SK-N-SH treated with all-trans-retinoic acid at 6 μM for 48 hours (cell line): Measurements from ENCODE around the gene ANKIB1.

Experiments
- BACH2 ChIP-seq: fragments of 250-450 bp; sonication (Bioruptor Pico); IDR thresholded peaks from 2 replicates; pipeline ENCODE4 v1.9.0; 2021; ENCODE audit warnings: mild to moderate bottlenecking, borderline replicate concordance
- CREB5 ChIP-seq: fragments of 250-450 bp; sonication (Bioruptor Pico); IDR thresholded peaks from 2 replicates; pipeline ENCODE4 v1.5.1; 2020; ENCODE audit warnings: low read depth, mild to moderate bottlenecking, moderate library complexity
- ISL1 ChIP-seq: fragments of 250-450 bp; sonication (Bioruptor Pico); IDR thresholded peaks from 2 replicates; pipeline ENCODE4 v2.1.2; 2022; ENCODE audit warnings: mild to moderate bottlenecking, moderate library complexity
- POU6F1 ChIP-seq: fragments of 250-450 bp; sonication (Bioruptor Pico); IDR thresholded peaks from 2 replicates; pipeline ENCODE4 v1.8.0; 2021; ENCODE audit warnings: low read depth, mild to moderate bottlenecking, moderate library complexity, borderline replicate concordance
- RARB ChIP-seq: fragments of 250-450 bp; sonication (Bioruptor Pico); IDR thresholded peaks from 2 replicates; pipeline ENCODE4 v1.8.0; 2021; ENCODE audit warnings: mild to moderate bottlenecking, moderate library complexity
- SNAI2 ChIP-seq: fragments of 250-450 bp; sonication (Bioruptor Pico); IDR thresholded peaks from 2 replicates; pipeline ENCODE4 v1.5.0; 2020; ENCODE audit warnings: mild to moderate bottlenecking, moderate library complexity
- ZFP3 ChIP-seq: fragments of 250-450 bp; sonication (Bioruptor Pico); IDR thresholded peaks from 2 replicates; pipeline ENCODE4 v1.5.0; 2020; ENCODE audit warnings: mild to moderate bottlenecking, moderate library complexity

DNA sequence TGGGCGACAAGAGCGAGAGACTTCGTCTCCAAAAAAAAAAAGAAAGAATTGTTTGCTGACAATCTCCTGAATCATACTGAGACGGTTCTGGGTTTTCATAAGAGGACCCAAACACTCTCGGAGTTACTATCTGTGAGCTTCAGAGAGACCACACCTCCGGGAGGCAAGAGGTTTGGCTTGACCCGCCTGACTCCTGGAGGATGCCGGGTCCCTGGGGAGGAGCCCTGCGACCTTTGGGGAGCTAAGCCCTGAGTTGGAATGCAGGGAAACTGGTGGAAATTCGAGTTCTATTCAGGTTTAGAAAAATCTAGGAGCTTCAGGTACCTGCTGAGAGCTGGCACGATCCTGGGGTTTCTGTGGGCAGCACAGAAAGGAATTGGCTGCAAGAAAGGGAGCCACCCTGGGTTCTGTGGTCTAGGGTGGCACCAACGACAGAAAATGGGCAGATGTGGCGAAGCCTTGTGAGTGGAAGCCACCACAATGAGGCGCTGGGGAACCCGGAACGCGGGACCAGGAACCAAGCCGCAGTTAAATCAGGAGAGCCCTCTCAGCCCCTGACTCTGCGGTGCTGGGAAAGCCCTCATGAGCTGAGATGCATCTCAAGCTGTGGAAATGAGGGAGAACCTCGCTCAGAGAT is 179.7 kb downstream of the ANKIB1 start:
- TF ChIP-seq BACH2 (no peak), POU6F1 (CRISPR knock-in tag) (no peak), CREB5 (CRISPR knock-in tag) (no peak), SNAI2 (CRISPR knock-in tag) (no peak), RARB (CRISPR knock-in tag) (no peak), ISL1 (CRISPR knock-in tag) (no peak), ZFP3 (CRISPR knock-in tag) (no peak)
